ENCODE measurements around the gene VPS13C.

VPS13C gene

GRCh38 chr15:62060113-62060895 lies at the start of gene VPS13C:
Gene VPS13C (minus strand): TSS chr15:62060447. CDS start chr15:62060374, 73 bp downstream.
- peak; percentile 90 to 94 for DNase-seq

- no peak for DNase-seq
Measured at GRCh38 chr15:62109437-62109836, 49.2 kb upstream of the VPS13C start.

GRCh38 chr15:62108411-62108810 lies 48.2 kb upstream of the VPS13C start:
- no peak for DNase-seq

- DNase-seq: no peak
Measured at GRCh38 chr15:62107571-62108121, 47.4 kb upstream of the VPS13C start.

- DNase-seq: no peak
Measured at GRCh38 chr15:62106096-62106495, 45.8 kb upstream of the VPS13C start.

- no peak for DNase-seq
Measured at GRCh38 chr15:62105266-62105665, 45.0 kb upstream of the VPS13C start.

- no peak for DNase-seq
Measured at GRCh38 chr15:62104846-62105245, 44.6 kb upstream of the VPS13C start.

GRCh38 chr15:62104401-62104800 lies 44.2 kb upstream of the VPS13C start:
- DNase-seq: no peak

- DNase-seq: no peak
Measured at GRCh38 chr15:62103431-62103830, 43.2 kb upstream of the VPS13C start.

- DNase-seq: no peak
Measured at GRCh38 chr15:62099094-62099601, 38.9 kb upstream of the VPS13C start.

- no peak for DNase-seq
Measured at GRCh38 chr15:62094388-62094787, 34.1 kb upstream of the VPS13C start.

GRCh38 chr15:62093809-62094208 lies 33.6 kb upstream of the VPS13C start:
- DNase-seq: no peak

- no peak for DNase-seq
Measured at GRCh38 chr15:62090988-62091387, 30.7 kb upstream of the VPS13C start.

- no peak for DNase-seq
Measured at GRCh38 chr15:62089616-62090015, 29.4 kb upstream of the VPS13C start.

GRCh38 chr15:62088353-62088693 lies 28.1 kb upstream of the VPS13C start:
- no peak for DNase-seq

- no peak for DNase-seq
Measured at GRCh38 chr15:62087671-62088352, 27.6 kb upstream of the VPS13C start.

- no peak for DNase-seq
Measured at GRCh38 chr15:62085740-62086139, 25.5 kb upstream of the VPS13C start.

GRCh38 chr15:62083194-62084154 lies 23.2 kb upstream of the VPS13C start:
- DNase-seq: no peak

- no peak for DNase-seq
Measured at GRCh38 chr15:62079594-62079993, 19.3 kb upstream of the VPS13C start.

GRCh38 chr15:62075595-62076277 lies 15.5 kb upstream of the VPS13C start:
- no peak for DNase-seq

GRCh38 chr15:62071711-62072308 lies 11.6 kb upstream of the VPS13C start:
- DNase-seq: no peak

GRCh38 chr15:62069551-62069950 lies 9.3 kb upstream of the VPS13C start:
- DNase-seq: no peak

Measured in activated T-cell treated with anti-CD3 and anti-CD28 coated beads, Interleukin-2, amount 50 U/mL, for 48 hours (primary cell).